ENCODE results near the gene RAB10.

DNA sequence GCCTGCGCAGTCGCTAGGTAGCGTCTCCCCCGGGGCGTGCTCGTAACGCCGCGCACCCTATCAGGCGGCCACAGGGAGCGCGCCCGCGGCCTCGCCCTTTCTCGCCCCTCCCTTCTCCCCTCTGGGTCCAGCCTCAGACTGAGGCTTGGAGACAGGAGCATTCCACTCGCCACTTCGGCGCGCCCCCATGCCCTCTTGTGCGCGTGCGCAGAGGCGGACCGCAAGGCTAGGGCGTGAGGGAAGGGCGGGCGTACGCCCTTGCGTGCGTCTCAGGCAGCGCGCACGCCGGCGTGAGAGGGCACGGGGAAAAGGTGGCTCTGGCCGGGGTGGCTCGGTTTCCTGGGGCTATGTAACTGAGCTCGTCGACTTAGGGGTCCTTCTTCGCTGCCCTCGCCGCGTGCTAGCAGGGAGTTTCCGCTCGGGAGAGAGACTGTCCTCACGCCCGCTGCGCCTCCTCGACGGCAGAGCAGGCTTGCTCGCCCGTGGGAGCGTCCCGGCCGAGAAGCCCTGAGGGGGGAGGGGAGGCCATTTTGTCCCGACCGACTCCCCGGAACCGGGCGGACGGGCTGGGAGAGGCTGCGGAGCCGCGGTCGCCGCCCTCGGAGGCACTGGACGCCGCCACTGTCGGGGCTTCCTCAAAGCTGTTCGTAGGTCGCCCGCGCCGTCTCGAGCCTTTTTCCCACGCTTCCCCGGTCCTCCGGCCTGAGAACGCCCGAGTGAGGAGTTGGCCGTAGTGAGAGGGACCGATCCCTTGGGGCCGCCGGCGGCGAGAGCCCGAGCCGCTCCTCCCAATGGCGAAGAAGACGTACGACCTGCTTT is at the start of gene RAB10:
- TF ChIP-seq SIN3A (IDR thresholded peaks at IDR 0.05; ENCODE audit: low read depth) (peak; percentile 44; the same call in 1 of the 2 replicates), POLR2A (IDR thresholded peaks at IDR 0.05; ENCODE audit: borderline replicate concordance, extremely low read depth, insufficient read depth, insufficient read length) (peak; percentile 76), YY1 (IDR thresholded peaks at IDR 0.05; ENCODE audit: extremely low read depth, insufficient replicate concordance, low read depth, low read length) (peak; percentile 13), ZNF274 (IDR thresholded peaks at IDR 0.05; ENCODE audit: low read depth, low read length) (no peak), SRF (IDR thresholded peaks at IDR 0.05; ENCODE audit: low read depth) (no peak), POLR2AphosphoS5 (IDR thresholded peaks at IDR 0.05; ENCODE audit: low read depth, low read length) (peak; percentile 95), ZFX (IDR thresholded peaks at IDR 0.05) (peak; percentile 51; the same call in 1 of the 2 replicates)
- TF ChIP-seq, protein P1, sequence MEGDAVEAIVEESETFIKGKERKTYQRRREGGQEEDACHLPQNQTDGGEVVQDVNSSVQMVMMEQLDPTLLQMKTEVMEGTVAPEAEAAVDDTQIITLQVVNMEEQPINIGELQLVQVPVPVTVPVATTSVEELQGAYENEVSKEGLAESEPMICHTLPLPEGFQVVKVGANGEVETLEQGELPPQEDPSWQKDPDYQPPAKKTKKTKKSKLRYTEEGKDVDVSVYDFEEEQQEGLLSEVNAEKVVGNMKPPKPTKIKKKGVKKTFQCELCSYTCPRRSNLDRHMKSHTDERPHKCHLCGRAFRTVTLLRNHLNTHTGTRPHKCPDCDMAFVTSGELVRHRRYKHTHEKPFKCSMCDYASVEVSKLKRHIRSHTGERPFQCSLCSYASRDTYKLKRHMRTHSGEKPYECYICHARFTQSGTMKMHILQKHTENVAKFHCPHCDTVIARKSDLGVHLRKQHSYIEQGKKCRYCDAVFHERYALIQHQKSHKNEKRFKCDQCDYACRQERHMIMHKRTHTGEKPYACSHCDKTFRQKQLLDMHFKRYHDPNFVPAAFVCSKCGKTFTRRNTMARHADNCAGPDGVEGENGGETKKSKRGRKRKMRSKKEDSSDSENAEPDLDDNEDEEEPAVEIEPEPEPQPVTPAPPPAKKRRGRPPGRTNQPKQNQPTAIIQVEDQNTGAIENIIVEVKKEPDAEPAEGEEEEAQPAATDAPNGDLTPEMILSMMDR (IDR thresholded peaks at IDR 0.05 in 2 of 3, conservative IDR thresholded peaks at IDR 0.05 in 1 of 3; ENCODE audit: borderline replicate concordance in 1 of 3, insufficient read depth in 1 of 3, low read depth in 2 of 3, low read length in 2 of 3) = no peak
- TF ChIP-seq, protein P2, sequence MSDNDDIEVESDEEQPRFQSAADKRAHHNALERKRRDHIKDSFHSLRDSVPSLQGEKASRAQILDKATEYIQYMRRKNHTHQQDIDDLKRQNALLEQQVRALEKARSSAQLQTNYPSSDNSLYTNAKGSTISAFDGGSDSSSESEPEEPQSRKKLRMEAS (IDR thresholded peaks at IDR 0.05) = peak; percentile 88

Data from HCT116 (cell line).